Astrocyte (in vitro differentiated cells and primary cell): ENCODE results near the gene ADAM33. TPM values are rescaled to one million over a fixed set of nuclear protein-coding genes. Genes with fewer than 3 reads are reported as not detected.

Experiments used
- DNase-seq: peaks from one replicate; pipeline ENCODE4 v3.0.0-alpha.2; 2010; ENCODE audit warnings: low read depth
- FAIRE-seq: peaks from 2 replicates; lab custom pipeline; 2011; peaks lifted over from hg19 to GRCh38; lab: Jason Lieb, UNC
- H2AFZ ChIP-seq: 2 replicates; pipeline ENCODE4 v1.6.0; 2012; ENCODE audit warnings: low read depth, low read length, inconsistent platforms
- H3K27ac ChIP-seq: 2 replicates; pipeline ENCODE4 v1.5.1; 2011; ENCODE audit warnings: low read depth, low read length, inconsistent platforms
- H3K27me3 ChIP-seq: 2 replicates; pipeline ENCODE4 v1.6.0; 2011; ENCODE audit warnings: low read length, inconsistent platforms; ENCODE audit not compliant: insufficient read depth
- H3K36me3 ChIP-seq: 2 replicates; pipeline ENCODE4 v1.5.1; 2011; ENCODE audit warnings: low read length, inconsistent platforms; ENCODE audit not compliant: insufficient read depth
- H3K4me1 ChIP-seq: 2 replicates; pipeline ENCODE4 v1.5.1; 2011; ENCODE audit warnings: low read length, inconsistent platforms; ENCODE audit not compliant: insufficient read depth
- H3K4me2 ChIP-seq: 2 replicates; pipeline ENCODE4 v1.6.0; 2012; ENCODE audit warnings: low read length, inconsistent platforms
- H3K4me3 ChIP-seq: 2 replicates; pipeline ENCODE4 v1.5.1; 2011; ENCODE audit warnings: low read depth, mild to moderate bottlenecking, low read length, inconsistent platforms; ENCODE audit not compliant: insufficient read depth
- H3K79me2 ChIP-seq: 2 replicates; pipeline ENCODE4 v1.6.0; 2012; ENCODE audit warnings: mild to moderate bottlenecking, low read length, inconsistent platforms; ENCODE audit not compliant: insufficient read depth
- H3K9ac ChIP-seq: 2 replicates; pipeline ENCODE4 v1.6.0; 2012; ENCODE audit warnings: mild to moderate bottlenecking, low read length, inconsistent platforms
- H3K9me3 ChIP-seq: 2 replicates; pipeline ENCODE4 v1.5.1; 2012; ENCODE audit warnings: low read depth, mild to moderate bottlenecking, low read length, inconsistent platforms; ENCODE audit not compliant: insufficient read depth
- H4K20me1 ChIP-seq: 2 replicates; pipeline ENCODE4 v1.6.0; 2012; ENCODE audit warnings: low read length, inconsistent platforms; ENCODE audit not compliant: insufficient read depth
- H3K27ac Mint-ChIP-seq: one replicate; pipeline ENCODE4 v1.8.0; 2021; ENCODE audit warnings: mild to moderate bottlenecking, mixed read lengths; ENCODE audit not compliant: unreplicated experiment
- H3K27me3 Mint-ChIP-seq: one replicate; pipeline ENCODE4 v1.8.0; 2021; ENCODE audit warnings: low read depth, mixed read lengths; ENCODE audit not compliant: unreplicated experiment
- H3K36me3 Mint-ChIP-seq: one replicate; pipeline ENCODE4 v1.8.0; 2021; ENCODE audit warnings: low read depth, mixed read lengths; ENCODE audit not compliant: unreplicated experiment
- H3K4me1 Mint-ChIP-seq: one replicate; pipeline ENCODE4 v1.8.0; 2021; ENCODE audit warnings: low read depth, mixed read lengths; ENCODE audit not compliant: unreplicated experiment
- H3K4me3 Mint-ChIP-seq: one replicate; pipeline ENCODE4 v1.8.0; 2021; ENCODE audit warnings: mild to moderate bottlenecking, moderate library complexity, mixed read lengths; ENCODE audit not compliant: unreplicated experiment
- H3K9me3 Mint-ChIP-seq: one replicate; pipeline ENCODE4 v1.8.0; 2021; ENCODE audit warnings: mild to moderate bottlenecking, mixed read lengths; ENCODE audit not compliant: unreplicated experiment
- CTCF ChIP-seq: IDR thresholded peaks from 2 replicates; pipeline ENCODE4 v1.5.1; 2011; ENCODE audit warnings: low read depth, mild to moderate bottlenecking, inconsistent platforms, low read length, moderate library complexity; ENCODE audit not compliant: insufficient read depth
- EZH2 ChIP-seq: IDR thresholded peaks from 2 replicates; pipeline ENCODE4 v1.6.1; 2012; ENCODE audit warnings: mild to moderate bottlenecking, low read length, inconsistent platforms; ENCODE audit not compliant: insufficient read depth
- total RNA-seq: library from RNA; stranded (reverse); gene quantifications from 2 replicates; pipeline ENCODE4 v1.2.1, GENCODE V29; 2021

Gene ADAM33
- total RNA-seq, 1 donor from 2014 or later: 3.0 TPM

- Histone ChIP-seq H3K4me1 (no peaks in the 10 kb centered on the region), H4K20me1 (no peaks in the 10 kb centered on the region), H2AFZ (no peak overlapping the region), H3K9me3 (no peaks in the 10 kb centered on the region), H3K36me3 (no peaks in the 10 kb centered on the region), H3K4me2 (no peak overlapping the region), H3K9ac (no peak overlapping the region), H3K4me3 (no peak overlapping the region), H3K27me3 (no peaks in the 10 kb centered on the region), H3K79me2 (no peaks in the 10 kb centered on the region), H3K27ac (no peak overlapping the region)
- no peaks in the 10 kb centered on the region for H3K4me1 Mint-ChIP-seq
- no peak for DNase-seq
- H3K4me3 Mint-ChIP-seq: no peak overlapping the region
- H3K9me3 Mint-ChIP-seq: no peaks in the 10 kb centered on the region
- FAIRE-seq: no peak
- TF ChIP-seq CTCF (peak; percentile 69), EZH2 (no peak)
- no peak overlapping the region for H3K27ac Mint-ChIP-seq
- H3K36me3 Mint-ChIP-seq: no peaks in the 10 kb centered on the region
- peaks cover 17% of the 10 kb centered on the region for H3K27me3 Mint-ChIP-seq
Observed at GRCh38 chr20:3710703-3711483, 29.1 kb upstream of the ADAM33 start.

GRCh38 chr20:3710011-3710466 lies 28.2 kb upstream of the ADAM33 start:
- no peaks in the 10 kb centered on the region for H3K4me1 Mint-ChIP-seq
- no peaks in the 10 kb centered on the region for H4K20me1 ChIP-seq
- TF ChIP-seq EZH2: no peak
- TF ChIP-seq CTCF: no peak
- H2AFZ ChIP-seq: no peak overlapping the region
- H3K27me3 Mint-ChIP-seq: peaks cover 21% of the 10 kb centered on the region
- FAIRE-seq: no peak
- no peak overlapping the region for H3K4me2 ChIP-seq
- H3K9me3 Mint-ChIP-seq: no peaks in the 10 kb centered on the region
- H3K27me3 ChIP-seq: no peaks in the 10 kb centered on the region
- H3K36me3 ChIP-seq: no peaks in the 10 kb centered on the region
- H3K9ac ChIP-seq: no peak overlapping the region
- no peaks in the 10 kb centered on the region for H3K4me1 ChIP-seq
- no peaks in the 10 kb centered on the region for H3K36me3 Mint-ChIP-seq
- no peak overlapping the region for H3K27ac ChIP-seq
- H3K27ac Mint-ChIP-seq: no peak overlapping the region
- H3K4me3 Mint-ChIP-seq: no peak overlapping the region
- no peaks in the 10 kb centered on the region for H3K9me3 ChIP-seq
- no peaks in the 10 kb centered on the region for H3K79me2 ChIP-seq
- DNase-seq: no peak
- H3K4me3 ChIP-seq: no peak overlapping the region

- Histone ChIP-seq H3K4me1 (no peaks in the 10 kb centered on the region), H3K4me2 (no peak overlapping the region), H3K27me3 (no peaks in the 10 kb centered on the region), H3K27ac (no peak overlapping the region), H3K9ac (no peak overlapping the region), H4K20me1 (no peaks in the 10 kb centered on the region), H2AFZ (no peak overlapping the region), H3K36me3 (no peaks in the 10 kb centered on the region), H3K79me2 (no peaks in the 10 kb centered on the region), H3K4me3 (no peak overlapping the region), H3K9me3 (no peaks in the 10 kb centered on the region)
- no peaks in the 10 kb centered on the region for H3K9me3 Mint-ChIP-seq
- no peak overlapping the region for H3K27ac Mint-ChIP-seq
- peaks cover 27% of the 10 kb centered on the region for H3K27me3 Mint-ChIP-seq
- FAIRE-seq: no peak
- no peak overlapping the region for H3K4me3 Mint-ChIP-seq
- TF ChIP-seq EZH2: no peak
- DNase-seq: no peak
- H3K4me1 Mint-ChIP-seq: no peaks in the 10 kb centered on the region
- no peaks in the 10 kb centered on the region for H3K36me3 Mint-ChIP-seq
Observed at GRCh38 chr20:3707508-3707899, 25.7 kb upstream of the ADAM33 start.
